ENCODE data around the gene ARPC4.
A peak's percentile ranks its signal among the peaks of the same experiment; 100 is the strongest.

Gene ARPC4

GRCh38 chr3:9792405-9793160 is at the start of gene ARPC4, which contains the start of gene TADA3:
Gene ARPC4, plus strand, starts transcription at chr3:9793082. Its CDS starts 40 bp downstream, at chr3:9793122.
Gene TADA3, minus strand, starts transcription at chr3:9792473. Its CDS starts 1,007 bp downstream, at chr3:9791466.
- DNase-seq (ENCODE audit: low read depth in 1 of 2, low spot score in 1 of 2), result peak; percentile 81 to 83

GRCh38 chr3:9743548-9743947 is 49.3 kb upstream of the ARPC4 start:
- DNase-seq (ENCODE audit: low read depth in 1 of 2, low spot score in 1 of 2), result no peak

GRCh38 chr3:9744162-9744561 is 48.7 kb upstream of the ARPC4 start:
- no peak for DNase-seq (ENCODE audit: low read depth in 1 of 2, low spot score in 1 of 2)

- no peak for DNase-seq (ENCODE audit: low read depth in 1 of 2, low spot score in 1 of 2)
Measured at GRCh38 chr3:9745521-9745920, 47.4 kb upstream of the ARPC4 start.

GRCh38 chr3:9746330-9746729 is 46.6 kb upstream of the ARPC4 start:
- DNase-seq (ENCODE audit: low read depth in 1 of 2, low spot score in 1 of 2), result no peak

GRCh38 chr3:9747267-9747666 is 45.6 kb upstream of the ARPC4 start:
- DNase-seq (ENCODE audit: low read depth in 1 of 2, low spot score in 1 of 2), result no peak

- DNase-seq (ENCODE audit: low read depth in 1 of 2, low spot score in 1 of 2), result no peak
Measured at GRCh38 chr3:9748031-9748430, 44.9 kb upstream of the ARPC4 start.

GRCh38 chr3:9749296-9749644 is 43.6 kb upstream of the ARPC4 start:
- no peak for DNase-seq (ENCODE audit: low read depth in 1 of 2, low spot score in 1 of 2)

- DNase-seq (ENCODE audit: low read depth in 1 of 2, low spot score in 1 of 2), result peak; percentile 84 to 94
Measured at GRCh38 chr3:9749645-9750555, 43.0 kb upstream of the ARPC4 start, which contains the start of gene OGG1. Gene OGG1, plus strand, starts transcription at chr3:9749952. Its CDS starts 335 bp downstream, at chr3:9750287.

GRCh38 chr3:9750556-9751411 is 42.1 kb upstream of the ARPC4 start:
- DNase-seq (ENCODE audit: low read depth in 1 of 2, low spot score in 1 of 2), result no peak

- DNase-seq (ENCODE audit: low read depth in 1 of 2, low spot score in 1 of 2), result no peak
Measured at GRCh38 chr3:9754678-9755077, 38.2 kb upstream of the ARPC4 start.

GRCh38 chr3:9757427-9757826 is 35.5 kb upstream of the ARPC4 start:
- no peak for DNase-seq (ENCODE audit: low read depth in 1 of 2, low spot score in 1 of 2)

GRCh38 chr3:9760779-9761505 is 31.9 kb upstream of the ARPC4 start:
- DNase-seq (ENCODE audit: low read depth in 1 of 2, low spot score in 1 of 2), result no peak

GRCh38 chr3:9761919-9762318 is 31.0 kb upstream of the ARPC4 start:
- no peak for DNase-seq (ENCODE audit: low read depth in 1 of 2, low spot score in 1 of 2)

- no peak for DNase-seq (ENCODE audit: low read depth in 1 of 2, low spot score in 1 of 2)
Measured at GRCh38 chr3:9762871-9763270, 30.0 kb upstream of the ARPC4 start.

- no peak for DNase-seq (ENCODE audit: low read depth in 1 of 2, low spot score in 1 of 2)
Measured at GRCh38 chr3:9765865-9766264, 27.0 kb upstream of the ARPC4 start.

GRCh38 chr3:9767418-9767817 is 25.5 kb upstream of the ARPC4 start:
- no peak for DNase-seq (ENCODE audit: low read depth in 1 of 2, low spot score in 1 of 2)

- DNase-seq (ENCODE audit: low read depth in 1 of 2, low spot score in 1 of 2), result no peak
Measured at GRCh38 chr3:9768141-9768775, 24.6 kb upstream of the ARPC4 start.

GRCh38 chr3:9769012-9769411 is 23.9 kb upstream of the ARPC4 start:
- DNase-seq (ENCODE audit: low read depth in 1 of 2, low spot score in 1 of 2), result no peak
